Stomach smooth muscle (tissue), 2 donors: ENCODE results near the gene NOS1AP.
"Not testable (repeated sequence)": the region's sequence is repeated elsewhere in the genome, so short reads cannot be mapped to it uniquely, and the experiment has no call there.

Experiments used
- H3K27ac ChIP-seq: one replicate; pipeline ENCODE4 v1.7.0; 2013; ENCODE audit warnings: mild to moderate bottlenecking, low read length, inconsistent platforms
- H3K27me3 ChIP-seq, 2 donors: one replicate each; pipeline ENCODE4 v1.7.0; 2013; ENCODE audit warnings: low read length in 2 of 2; ENCODE audit not compliant: insufficient read depth in 2 of 2, control insufficient read depth in 1 of 2
- H3K36me3 ChIP-seq, 2 donors: one replicate each; pipeline ENCODE4 v1.7.0; 2013; ENCODE audit warnings: low read length in 2 of 2; ENCODE audit not compliant: control insufficient read depth in 2 of 2, insufficient read depth in 2 of 2
- H3K4me1 ChIP-seq: one replicate; pipeline ENCODE4 v1.7.0; 2013; ENCODE audit warnings: low read length; ENCODE audit not compliant: control insufficient read depth, insufficient read depth
- H3K4me3 ChIP-seq, 2 donors: one replicate each; pipeline ENCODE4 v1.7.0; 2013; ENCODE audit warnings: low read length in 2 of 2
- H3K9ac ChIP-seq, 2 donors: one replicate each; pipeline ENCODE4 v1.7.0; 2013; ENCODE audit warnings: low read length in 2 of 2, mild to moderate bottlenecking in 1 of 2
- H3K9me3 ChIP-seq, 2 donors: one replicate each; pipeline ENCODE4 v1.7.0; 2013; ENCODE audit warnings: low read length in 2 of 2; ENCODE audit not compliant: control insufficient read depth in 2 of 2
- donor health status: healthy.
- donor health status: Pancreatic carcinoma.

Gene NOS1AP

DNA sequence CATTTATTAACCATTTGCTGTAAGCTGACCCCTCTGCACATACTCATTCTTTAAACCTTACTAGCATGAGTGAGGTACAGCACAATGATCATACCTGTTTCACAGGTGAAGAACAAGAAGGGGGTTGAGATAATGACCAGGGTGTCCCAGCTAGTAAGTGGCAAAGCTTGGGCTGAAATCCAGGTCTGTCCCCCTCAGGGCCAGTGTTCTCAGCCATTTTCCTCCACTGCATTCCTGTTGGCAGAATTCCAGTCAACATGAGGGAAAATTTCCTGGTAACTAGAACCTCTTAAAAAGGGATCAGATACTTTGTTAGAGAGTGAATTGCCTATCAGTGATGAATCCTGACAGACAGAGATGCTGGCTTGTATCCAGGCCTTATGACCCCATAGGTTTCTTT lies 259.0 kb downstream of the NOS1AP start:
- Histone ChIP-seq H3K4me1 (no peaks in the 10 kb centered on the region), H3K4me3 (no peak overlapping the region), H3K27ac (no peak overlapping the region), H3K9ac (no peak overlapping the region), H3K9me3 (no peaks in the 10 kb centered on the region), H3K36me3 (no peaks in the 10 kb centered on the region), H3K27me3 (no peaks in the 10 kb centered on the region)

DNA sequence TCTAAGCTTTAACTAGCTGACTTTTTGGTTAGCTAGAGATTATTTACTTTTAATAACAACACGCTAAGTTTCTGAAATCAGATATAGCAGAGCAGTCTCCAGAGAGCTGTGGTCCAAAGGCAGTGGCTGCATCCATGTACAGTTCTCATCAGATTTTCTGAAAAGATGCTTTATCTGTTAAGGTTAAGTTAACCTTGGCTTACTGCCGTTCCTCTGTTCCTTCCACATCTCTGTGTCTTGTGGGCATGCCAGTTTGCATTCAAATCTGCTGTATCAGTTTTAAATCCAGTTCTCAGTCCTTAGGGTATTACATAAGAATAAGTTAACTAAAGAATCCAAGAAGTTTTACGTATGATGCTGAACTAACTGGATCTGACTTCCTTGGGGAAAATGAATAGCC lies 260.3 kb downstream of the NOS1AP start:
- Histone ChIP-seq H3K9me3 (no peaks in the 10 kb centered on the region), H3K36me3 (no peaks in the 10 kb centered on the region), H3K4me3 (no peak overlapping the region), H3K9ac (no peak overlapping the region), H3K27me3 (no peaks in the 10 kb centered on the region), H3K27ac (no peak overlapping the region), H3K4me1 (no peaks in the 10 kb centered on the region)

DNA sequence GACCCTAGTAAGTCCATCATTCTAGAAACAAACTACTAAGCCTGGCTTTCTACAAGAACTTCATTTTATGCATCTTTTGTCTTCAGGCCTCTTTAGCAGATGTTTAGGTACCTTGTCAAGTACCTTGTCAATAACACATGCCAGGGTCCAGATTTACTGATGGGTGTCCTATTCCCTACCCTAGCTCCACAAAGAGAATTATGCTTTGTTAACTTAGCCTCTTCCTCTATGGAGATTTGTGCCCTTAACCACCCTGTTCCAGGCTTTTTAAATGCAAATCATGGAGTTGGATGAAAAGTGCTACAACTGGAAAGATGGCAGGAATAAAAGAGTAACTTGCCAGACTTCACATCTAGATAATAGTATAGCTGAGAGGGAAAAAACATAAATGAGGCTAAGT lies 264.5 kb downstream of the NOS1AP start:
- Histone ChIP-seq H3K9me3 (no peaks in the 10 kb centered on the region), H3K27ac (no peak overlapping the region), H3K27me3 (no peaks in the 10 kb centered on the region)

DNA sequence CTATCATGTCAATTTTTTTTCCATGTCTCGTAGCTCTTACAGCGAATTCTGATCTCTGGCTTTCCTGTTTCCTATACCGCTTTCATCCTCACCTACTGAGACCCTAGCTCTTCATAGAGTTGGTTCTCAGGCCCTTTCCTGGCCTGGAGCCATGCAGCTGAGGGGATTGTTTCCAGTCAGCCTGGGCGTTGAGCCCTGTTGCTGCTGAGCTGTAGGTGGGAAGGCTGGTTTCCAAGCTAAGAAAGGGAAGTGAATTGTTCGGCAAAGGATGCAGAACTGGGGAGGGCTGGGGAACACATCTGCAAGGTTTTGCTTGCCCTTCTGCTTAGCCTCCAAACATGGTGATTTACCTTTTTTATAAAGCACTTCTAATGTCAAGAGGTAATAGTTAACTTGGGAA lies 265.6 kb downstream of the NOS1AP start:
- no peak overlapping the region for H3K27ac ChIP-seq

More for the DNA sequence above, 264.5 kb downstream of the NOS1AP start:
- Histone ChIP-seq H3K36me3 (no peaks in the 10 kb centered on the region), H3K4me1 (no peaks in the 10 kb centered on the region), H3K9ac (no peak overlapping the region), H3K4me3 (no peak overlapping the region)

DNA sequence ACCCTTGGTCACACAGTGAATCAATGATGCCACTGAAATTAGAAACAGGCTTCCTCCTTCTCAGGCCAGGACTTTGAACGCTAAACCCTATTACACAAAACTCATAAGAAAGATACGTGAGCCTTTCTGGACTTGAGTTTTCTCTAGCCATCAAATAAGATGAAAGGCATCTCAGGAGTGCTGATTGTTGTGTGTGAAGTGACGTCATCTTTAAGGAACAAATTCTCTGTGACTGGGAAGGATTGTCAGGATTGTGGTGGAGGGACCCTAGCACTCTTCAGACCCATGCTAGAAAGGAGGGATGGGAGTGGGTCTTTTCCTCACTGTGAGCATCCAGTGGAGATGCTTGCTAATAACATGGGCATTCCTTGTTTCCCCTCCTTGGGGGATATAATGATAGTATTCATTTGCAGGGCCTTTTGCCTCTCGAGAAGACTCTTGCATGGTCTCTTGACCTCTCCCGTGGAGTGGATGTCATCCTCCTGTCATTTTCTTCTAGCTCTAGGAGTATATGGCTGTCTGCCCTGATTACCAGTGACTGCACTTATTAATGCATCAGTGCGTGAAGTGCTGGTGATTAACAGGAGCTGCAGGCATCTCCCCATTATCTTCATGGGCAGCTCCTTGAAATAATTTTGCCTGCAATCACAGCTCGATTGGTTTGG lies 267.3 kb downstream of the NOS1AP start:
- Histone ChIP-seq H3K4me1 (no peaks in the 10 kb centered on the region), H3K9me3 (no peaks in the 10 kb centered on the region), H3K27me3 (no peaks in the 10 kb centered on the region), H3K9ac (no peak overlapping the region), H3K27ac (no peak overlapping the region), H3K36me3 (no peaks in the 10 kb centered on the region), H3K4me3 (no peak overlapping the region)

More for the DNA sequence above, 265.6 kb downstream of the NOS1AP start:
- no peak overlapping the region for H3K9ac ChIP-seq
- no peaks in the 10 kb centered on the region for H3K9me3 ChIP-seq
- no peak overlapping the region for H3K4me3 ChIP-seq
- no peaks in the 10 kb centered on the region for H3K36me3 ChIP-seq
- H3K27me3 ChIP-seq = no peaks in the 10 kb centered on the region
- no peaks in the 10 kb centered on the region for H3K4me1 ChIP-seq

DNA sequence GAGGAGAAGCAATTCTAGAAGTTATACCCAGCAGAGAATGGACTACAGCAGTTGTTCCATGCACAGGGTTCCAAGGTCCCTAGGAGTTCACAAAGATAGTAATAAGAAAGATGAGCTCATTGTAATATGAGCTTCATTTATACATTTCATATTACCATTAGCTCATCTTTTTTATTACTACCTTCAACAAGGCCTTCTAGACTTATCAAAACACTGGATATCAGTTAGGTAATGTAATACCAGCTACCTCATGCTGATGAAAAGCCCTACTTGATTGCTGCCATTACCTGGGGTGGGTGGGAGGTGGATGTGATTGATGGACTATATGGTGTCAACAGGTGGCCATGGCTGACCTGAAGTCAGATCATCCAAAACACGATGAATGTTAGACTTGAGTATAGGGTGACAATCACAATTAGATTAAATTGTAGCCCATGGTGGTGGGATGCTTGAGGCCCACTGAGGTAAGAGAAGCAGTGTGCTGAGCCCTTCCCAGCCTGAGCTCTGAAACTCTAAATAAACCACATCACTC lies 273.0 kb downstream of the NOS1AP start:
- no peak overlapping the region for H3K27ac ChIP-seq

DNA sequence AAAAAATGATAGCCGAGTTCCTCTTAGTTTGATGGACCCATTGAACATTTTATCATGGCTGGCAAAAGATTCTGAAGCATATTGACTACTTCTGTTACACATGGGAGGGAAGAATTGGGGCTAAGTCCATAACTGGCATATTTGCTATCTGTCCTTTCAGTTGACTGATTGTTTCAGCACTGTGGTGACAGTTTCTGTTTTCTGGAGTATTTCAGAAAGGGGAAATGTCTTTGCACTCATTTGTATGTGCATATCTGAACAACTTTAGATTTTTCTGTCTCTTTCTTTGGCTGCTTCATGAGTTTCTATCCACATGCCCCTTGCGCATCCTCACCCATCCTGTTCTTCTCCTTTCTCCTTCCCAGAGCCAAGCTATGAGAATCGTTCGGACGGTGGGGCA lies 274.0 kb downstream of the NOS1AP start:
- H3K4me3 ChIP-seq = no peak overlapping the region

More for the DNA sequence above, 273.0 kb downstream of the NOS1AP start:
- H3K9me3 ChIP-seq = no peaks in the 10 kb centered on the region
- no peaks in the 10 kb centered on the region for H3K36me3 ChIP-seq
- no peaks in the 10 kb centered on the region for H3K4me1 ChIP-seq
- H3K9ac ChIP-seq = no peak overlapping the region
- H3K27me3 ChIP-seq = no peaks in the 10 kb centered on the region
- no peak overlapping the region for H3K4me3 ChIP-seq

DNA sequence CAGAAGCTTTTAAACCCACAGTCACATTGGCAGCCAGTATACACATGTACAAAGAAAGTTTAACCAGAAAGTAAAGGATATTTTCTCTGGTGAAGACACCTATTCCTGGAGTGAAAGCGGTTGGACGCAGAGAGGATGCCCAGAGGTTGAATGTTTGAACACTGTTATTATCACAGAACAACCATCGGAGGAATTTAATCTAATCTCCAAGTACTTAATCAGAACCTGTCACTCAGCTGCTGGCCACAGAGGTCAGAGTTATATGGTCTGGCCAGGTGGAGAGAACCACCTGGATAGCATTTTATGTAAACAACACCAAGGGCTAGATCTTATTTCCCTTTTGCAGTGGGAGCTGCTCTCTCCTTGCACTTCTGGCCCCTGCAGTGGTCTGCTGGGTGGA lies 277.8 kb downstream of the NOS1AP start:
- H3K9me3 ChIP-seq = no peaks in the 10 kb centered on the region
- H3K36me3 ChIP-seq = no peaks in the 10 kb centered on the region
- H3K4me1 ChIP-seq = no peaks in the 10 kb centered on the region
- no peak overlapping the region for H3K9ac ChIP-seq
- no peak overlapping the region for H3K27ac ChIP-seq
- no peak overlapping the region for H3K4me3 ChIP-seq
- no peaks in the 10 kb centered on the region for H3K27me3 ChIP-seq

More for the DNA sequence above, 274.0 kb downstream of the NOS1AP start:
- Histone ChIP-seq H3K9me3 (no peaks in the 10 kb centered on the region), H3K9ac (no peak overlapping the region), H3K4me1 (no peaks in the 10 kb centered on the region), H3K36me3 (no peaks in the 10 kb centered on the region), H3K27ac (no peak overlapping the region), H3K27me3 (no peaks in the 10 kb centered on the region)

DNA sequence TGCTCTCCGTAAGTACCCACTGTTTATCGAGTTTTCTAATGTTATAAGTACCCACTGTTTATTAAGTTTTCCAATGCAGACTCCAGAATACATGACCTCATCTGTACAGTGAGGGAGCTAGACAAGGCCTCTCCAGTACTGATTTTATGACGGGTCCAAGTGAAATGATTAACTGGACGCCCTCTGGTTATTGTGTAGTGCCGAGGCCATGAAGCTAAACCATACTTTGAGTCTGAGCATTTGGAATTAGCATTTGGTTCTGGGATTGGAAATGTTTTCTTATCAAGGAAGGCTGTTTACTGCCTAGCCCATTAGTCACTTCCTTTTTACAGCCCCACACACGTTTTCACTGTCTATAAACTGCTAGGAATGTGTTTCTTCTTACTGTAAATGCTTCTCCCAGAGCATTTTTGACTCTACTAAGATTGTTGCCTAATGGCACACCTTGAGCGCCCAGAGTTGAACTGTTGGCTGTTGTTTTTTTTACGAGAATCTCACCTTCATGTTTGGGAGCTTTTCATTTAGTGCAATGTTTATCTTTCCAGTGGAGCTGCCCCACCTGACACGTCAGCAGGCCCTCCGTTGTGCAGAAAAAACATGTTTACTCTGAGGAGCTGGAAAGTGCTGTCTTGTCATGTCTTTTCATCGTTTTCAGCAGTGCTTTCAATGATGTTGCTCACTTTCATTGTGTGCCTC lies 280.3 kb downstream of the NOS1AP start:
- H3K36me3 ChIP-seq = no peaks in the 10 kb centered on the region
- H3K27me3 ChIP-seq = no peaks in the 10 kb centered on the region
- no peak overlapping the region for H3K9ac ChIP-seq
- no peaks in the 10 kb centered on the region for H3K9me3 ChIP-seq
- no peak overlapping the region for H3K27ac ChIP-seq
- no peak overlapping the region for H3K4me3 ChIP-seq
- H3K4me1 ChIP-seq = no peaks in the 10 kb centered on the region

DNA sequence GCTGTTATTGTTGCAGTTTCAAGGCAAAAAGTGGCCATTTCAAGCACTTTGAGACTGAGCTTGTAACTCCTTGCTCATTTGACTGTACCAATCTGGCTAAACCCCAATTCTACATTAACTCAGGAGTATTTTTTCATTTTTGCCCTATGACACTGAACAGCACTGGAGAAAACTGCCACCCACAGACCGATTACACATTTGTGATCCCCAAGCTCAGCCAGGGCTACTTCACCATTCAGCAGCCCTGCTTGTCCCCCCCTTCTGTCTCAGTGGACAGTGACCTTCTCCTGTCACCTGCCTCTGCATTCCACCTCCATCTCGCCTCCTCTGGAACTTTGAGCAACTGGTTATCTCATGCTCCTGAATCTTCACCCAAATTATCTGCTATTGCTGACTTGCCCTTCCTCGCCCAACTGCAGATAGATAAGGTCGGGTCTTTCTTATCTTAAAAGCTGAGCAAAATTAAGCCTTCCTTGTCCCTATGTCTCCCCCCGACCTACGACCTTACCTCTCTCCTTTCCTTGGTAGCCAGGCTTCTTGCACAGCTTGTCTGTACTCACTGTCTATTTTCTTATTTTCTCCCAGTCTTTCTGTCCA lies 281.9 kb downstream of the NOS1AP start:
- Histone ChIP-seq H3K27me3 (no peaks in the 10 kb centered on the region), H3K9me3 (no peaks in the 10 kb centered on the region), H3K4me3 (no peak overlapping the region), H3K36me3 (no peaks in the 10 kb centered on the region), H3K4me1 (no peaks in the 10 kb centered on the region), H3K9ac (no peak overlapping the region), H3K27ac (no peak overlapping the region)

DNA sequence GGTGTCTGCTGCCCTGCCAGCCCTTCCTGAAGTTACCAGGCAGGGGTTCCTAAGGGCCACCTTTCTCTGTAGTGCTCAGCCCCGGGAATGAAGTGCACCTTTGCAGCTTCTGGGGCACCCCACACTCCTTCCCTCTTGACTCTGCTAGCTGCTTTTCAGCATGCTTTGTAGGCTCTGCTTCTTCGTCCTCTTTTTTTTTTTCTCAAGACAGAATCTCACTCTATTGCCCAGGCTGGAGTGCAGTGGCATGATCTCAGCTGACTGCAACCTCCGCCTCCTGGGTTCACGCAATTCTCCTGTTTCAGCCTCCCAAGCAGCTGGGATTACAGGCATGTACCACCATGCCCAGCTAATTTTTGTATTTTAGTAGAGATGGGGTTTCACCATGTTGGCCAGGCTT lies 282.4 kb downstream of the NOS1AP start:
- H3K27me3 ChIP-seq, H3K27ac ChIP-seq, H3K9ac ChIP-seq, H3K4me1 ChIP-seq, H3K36me3 ChIP-seq, H3K9me3 ChIP-seq, H3K4me3 ChIP-seq: not testable (repeated sequence)
